Measurements from ENCODE around the gene NUDCD3.

- TF ChIP-seq ESRRG (CRISPR knock-in tag; IDR thresholded peaks at IDR 0.05) (no peak), RARB (CRISPR knock-in tag; IDR thresholded peaks at IDR 0.05) (no peak), ISL1 (CRISPR knock-in tag; IDR thresholded peaks at IDR 0.05) (no peak), PATZ1 (CRISPR knock-in tag; IDR thresholded peaks at IDR 0.05; ENCODE audit: borderline replicate concordance) (no peak), ZNF70 (CRISPR knock-in tag; IDR thresholded peaks at IDR 0.05) (no peak), GLIS3 (CRISPR knock-in tag; IDR thresholded peaks at IDR 0.05) (no peak), CSRNP3 (CRISPR knock-in tag; IDR thresholded peaks at IDR 0.05) (no peak), CSDC2 (CRISPR knock-in tag; IDR thresholded peaks at IDR 0.05) (no peak), ZC3H10 (CRISPR knock-in tag; IDR thresholded peaks at IDR 0.05) (no peak), ZFP30 (CRISPR knock-in tag; IDR thresholded peaks at IDR 0.05) (no peak), CREB5 (CRISPR knock-in tag; IDR thresholded peaks at IDR 0.05; ENCODE audit: low read depth) (no peak), ARNTL (CRISPR knock-in tag; IDR thresholded peaks at IDR 0.05; ENCODE audit: borderline replicate concordance, low read depth) (no peak), SNAI2 (CRISPR knock-in tag; IDR thresholded peaks at IDR 0.05) (no peak)
Observed at GRCh38 chr7:44383566-44383965, 106.9 kb downstream of the NUDCD3 start.

Data from SK-N-SH treated with all-trans-retinoic acid at 6 μM for 48 hours (cell line).